T-helper 9 cell (primary cell): ENCODE data around the gene MON1B.
"Not testable (repeated sequence)": the region's sequence is repeated elsewhere in the genome, so short reads cannot be mapped to it uniquely, and the experiment has no call there.

Source experiments
- DNase-seq: peaks from one replicate; pipeline ENCODE4 v3.0.0-alpha.2; 2020

The MON1B gene

GRCh38 chr16:77199211-77199610 is 8.2 kb downstream of the MON1B start, which contains the start of gene SYCE1L:
SYCE1L (plus strand) TSS chr16:77199408; CDS start chr16:77199452, 44 bp downstream.
- DNase-seq: no peak

- no peak for DNase-seq
Observed at GRCh38 chr16:77206533-77206932, 15.5 kb downstream of the MON1B start.

- DNase-seq: no peak
Observed at GRCh38 chr16:77207030-77207429, 16.0 kb downstream of the MON1B start.

- DNase-seq: no peak
Observed at GRCh38 chr16:77208382-77208781, 17.4 kb downstream of the MON1B start.

- DNase-seq: peak; percentile 68
Observed at GRCh38 chr16:77211880-77212740, 21.1 kb downstream of the MON1B start.

- DNase-seq: peak; percentile 66
Observed at GRCh38 chr16:77212741-77213541, 22.0 kb downstream of the MON1B start.

GRCh38 chr16:77213542-77214106 is 22.6 kb downstream of the MON1B start:
- DNase-seq: no peak

GRCh38 chr16:77214411-77215138 is 23.6 kb downstream of the MON1B start:
- DNase-seq: no peak

- DNase-seq: no peak
Observed at GRCh38 chr16:77219437-77219836, 28.4 kb downstream of the MON1B start.

GRCh38 chr16:77220427-77220826 is 29.4 kb downstream of the MON1B start:
- no peak for DNase-seq

- DNase-seq: no peak
Observed at GRCh38 chr16:77221482-77221881, 30.5 kb downstream of the MON1B start.

GRCh38 chr16:77223184-77223583 is 32.2 kb downstream of the MON1B start:
- DNase-seq: no peak

- DNase-seq: no peak
Observed at GRCh38 chr16:77225182-77225581, 34.2 kb downstream of the MON1B start.

- DNase-seq: no peak
Observed at GRCh38 chr16:77227745-77228144, 36.8 kb downstream of the MON1B start.

GRCh38 chr16:77231047-77231446 is 40.1 kb downstream of the MON1B start:
- DNase-seq: no peak

GRCh38 chr16:77233799-77234519 is 43.0 kb downstream of the MON1B start:
- DNase-seq: no peak

GRCh38 chr16:77234611-77235010 is 43.6 kb downstream of the MON1B start:
- no peak for DNase-seq

GRCh38 chr16:77236063-77236511 is 45.1 kb downstream of the MON1B start:
- DNase-seq: peak; percentile 84

GRCh38 chr16:77238593-77238992 is 47.6 kb downstream of the MON1B start:
- DNase-seq: no peak

GRCh38 chr16:77242471-77242870 is 51.5 kb downstream of the MON1B start:
- not testable (repeated sequence) for DNase-seq

GRCh38 chr16:77246150-77246549 is 55.2 kb downstream of the MON1B start:
- DNase-seq: no peak

GRCh38 chr16:77250400-77250799 is 59.4 kb downstream of the MON1B start:
- DNase-seq: no peak
